Memory B cell (primary cell): ENCODE data around the gene PRKCSH.
A peak's percentile ranks its signal among the peaks of the same experiment; 100 is the strongest.

ENCODE experiments used
- ATAC-seq: fragments of 150-1000 bp; cut with Tn5 transposase; 2 replicates; pipeline ENCODE4 v1.10.0; 2021; ENCODE audit warnings: low read depth, mild to moderate bottlenecking, moderate library complexity
- DNase-seq, 2 donors: peaks; one replicate each; pipeline ENCODE4 v3.0.0; 2022; ENCODE audit warnings: low spot score in 2 of 2
- H3K27ac Mint-ChIP-seq: one replicate; pipeline ENCODE4 v1.8.0; 2022; ENCODE audit warnings: mild to moderate bottlenecking, moderate library complexity, mixed read lengths
- H3K27me3 Mint-ChIP-seq: one replicate; pipeline ENCODE4 v1.8.0; 2022; ENCODE audit warnings: mixed read lengths
- H3K36me3 Mint-ChIP-seq: one replicate; pipeline ENCODE4 v1.8.0; 2022; ENCODE audit warnings: mild to moderate bottlenecking, mixed read lengths
- H3K4me1 Mint-ChIP-seq: one replicate; pipeline ENCODE4 v1.8.0; 2022; ENCODE audit warnings: mixed read lengths
- H3K4me3 Mint-ChIP-seq: one replicate; pipeline ENCODE4 v1.8.0; 2022; ENCODE audit warnings: mild to moderate bottlenecking, moderate library complexity, mixed read lengths
- H3K9me3 Mint-ChIP-seq: one replicate; pipeline ENCODE4 v1.8.0; 2022; ENCODE audit warnings: mixed read lengths

PRKCSH gene

GRCh38 chr19:11481534-11482383 lies 46.3 kb downstream of the PRKCSH start:
- H3K4me3 Mint-ChIP-seq: peak overlapping the region; percentile 76
- H3K4me1 Mint-ChIP-seq: peaks cover 20% of the 10 kb centered on the region
- H3K9me3 Mint-ChIP-seq: peaks cover 1% of the 10 kb centered on the region
- H3K27me3 Mint-ChIP-seq: peaks cover 10% of the 10 kb centered on the region
- ATAC-seq (peak; percentile 47), DNase-seq (peak; percentile 31 to 54)
- peaks cover 9% of the 10 kb centered on the region for H3K36me3 Mint-ChIP-seq
- peak overlapping the region; percentile 85 for H3K27ac Mint-ChIP-seq

- ATAC-seq (peak; percentile 82), DNase-seq (peak; percentile 90 to 92)
- peaks cover 1% of the 10 kb centered on the region for H3K9me3 Mint-ChIP-seq
- peaks cover 10% of the 10 kb centered on the region for H3K27me3 Mint-ChIP-seq
- H3K36me3 Mint-ChIP-seq: peaks cover 9% of the 10 kb centered on the region
- peaks cover 20% of the 10 kb centered on the region for H3K4me1 Mint-ChIP-seq
- peak overlapping the region; percentile 85 for H3K27ac Mint-ChIP-seq
- H3K4me3 Mint-ChIP-seq: peak overlapping the region; percentile 76
These were observed 47.1 kb downstream of the PRKCSH start for GRCh38 chr19:11482384-11483050.

DNA sequence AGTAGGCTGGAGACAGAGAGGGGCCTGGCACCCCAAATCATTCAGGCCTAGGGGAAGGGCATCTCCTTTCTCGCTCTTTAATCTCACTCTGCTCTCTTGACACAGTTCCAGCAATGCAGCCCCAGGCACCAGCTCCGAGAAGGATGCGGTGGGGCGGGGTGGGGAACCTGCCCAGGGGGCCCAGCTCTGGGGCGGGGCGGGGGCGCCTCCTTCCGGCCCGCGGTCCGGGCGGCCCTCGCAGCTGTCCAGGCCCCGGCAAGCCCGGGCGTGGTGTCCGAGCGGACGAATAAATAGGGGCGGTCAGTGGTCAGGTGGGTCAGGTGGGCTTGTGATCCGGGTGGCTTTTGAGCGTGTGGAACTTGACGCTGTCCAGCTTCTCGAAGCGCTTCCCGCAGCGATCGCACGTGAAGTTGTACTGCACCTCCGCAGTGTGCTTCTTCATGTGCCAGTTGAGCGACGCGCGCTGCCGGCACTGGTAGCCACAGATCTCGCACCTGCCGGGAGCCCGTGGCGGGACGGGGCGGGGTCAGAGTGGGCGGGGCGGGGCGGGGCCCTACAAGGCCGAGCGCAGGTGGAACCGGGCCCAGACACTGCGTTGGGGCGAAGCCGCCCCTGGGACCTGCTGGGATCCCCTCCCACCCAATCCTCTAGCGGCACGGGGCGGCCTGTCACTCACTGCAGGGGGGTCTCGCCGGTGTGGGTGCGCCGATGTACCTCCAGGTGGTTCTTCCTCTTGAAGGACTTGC lies 48.1 kb downstream of the PRKCSH start:
- Mint-ChIP-seq H3K4me3 (no peak overlapping the region), H3K36me3 (peaks cover 9% of the 10 kb centered on the region), H3K27ac (no peak overlapping the region), H3K4me1 (peaks cover 18% of the 10 kb centered on the region), H3K27me3 (peaks cover 8% of the 10 kb centered on the region), H3K9me3 (peaks cover 1% of the 10 kb centered on the region)
- DNase-seq: no peak
- ATAC-seq: no peak

GRCh38 chr19:11485245-11485837 lies 49.9 kb downstream of the PRKCSH start:
- H3K27me3 Mint-ChIP-seq: peaks cover 4% of the 10 kb centered on the region
- ATAC-seq (no peak), DNase-seq (no peak)
- no peaks in the 10 kb centered on the region for H3K9me3 Mint-ChIP-seq
- peaks cover 15% of the 10 kb centered on the region for H3K36me3 Mint-ChIP-seq
- no peak overlapping the region for H3K27ac Mint-ChIP-seq
- H3K4me1 Mint-ChIP-seq: peaks cover 15% of the 10 kb centered on the region
- H3K4me3 Mint-ChIP-seq: no peak overlapping the region

- ATAC-seq (no peak), DNase-seq (no peak)
- Mint-ChIP-seq H3K4me1 (peaks cover 11% of the 10 kb centered on the region), H3K27ac (no peak overlapping the region), H3K27me3 (peaks cover 4% of the 10 kb centered on the region), H3K36me3 (peaks cover 19% of the 10 kb centered on the region), H3K4me3 (no peak overlapping the region), H3K9me3 (no peaks in the 10 kb centered on the region)
These were observed 51.4 kb downstream of the PRKCSH start for GRCh38 chr19:11486661-11487503.

GRCh38 chr19:11489378-11489777 lies 53.9 kb downstream of the PRKCSH start:
- Mint-ChIP-seq H3K4me3 (no peak overlapping the region), H3K4me1 (peaks cover 3% of the 10 kb centered on the region), H3K36me3 (peaks cover 19% of the 10 kb centered on the region), H3K27ac (no peak overlapping the region), H3K9me3 (no peaks in the 10 kb centered on the region), H3K27me3 (no peaks in the 10 kb centered on the region)
- DNase-seq: no peak
- ATAC-seq: no peak

DNA sequence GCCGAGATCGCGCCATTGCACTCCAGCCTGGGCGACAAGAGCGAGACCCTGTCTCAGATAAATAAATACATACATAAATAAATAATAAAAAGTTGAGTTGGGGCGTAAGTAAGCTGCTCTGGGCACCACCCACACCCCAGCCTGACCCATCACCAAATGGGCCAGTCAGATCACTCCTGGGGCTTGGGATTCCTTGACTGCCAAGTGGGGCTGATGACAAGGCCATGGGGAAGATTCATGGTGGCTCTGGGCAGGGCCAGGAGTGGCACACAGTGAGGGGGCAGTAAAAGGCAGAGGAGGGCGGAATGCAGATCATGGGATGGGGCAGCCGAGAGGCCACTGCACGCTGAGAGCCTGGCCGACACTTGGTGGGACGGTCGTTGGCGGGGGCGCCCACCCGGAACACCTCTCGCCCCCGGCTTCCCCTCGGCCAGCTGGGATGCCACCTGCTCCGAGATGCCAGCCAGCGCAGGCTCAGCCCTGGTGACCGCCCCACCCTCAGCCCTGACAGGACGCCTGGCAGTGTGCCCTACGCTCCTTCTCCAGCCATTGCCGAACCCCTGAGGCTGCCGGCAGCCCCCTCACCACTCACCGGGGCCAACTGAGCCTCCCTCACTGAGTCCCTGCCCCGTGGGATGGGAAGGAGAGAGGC lies 59.3 kb downstream of the PRKCSH start:
- Mint-ChIP-seq H3K9me3 (no peaks in the 10 kb centered on the region), H3K27ac (no peak overlapping the region), H3K36me3 (peaks cover 18% of the 10 kb centered on the region), H3K4me1 (peaks cover 4% of the 10 kb centered on the region), H3K4me3 (no peak overlapping the region), H3K27me3 (no peaks in the 10 kb centered on the region)
- ATAC-seq (no peak), DNase-seq (no peak)

GRCh38 chr19:11495481-11495880 lies 60.0 kb downstream of the PRKCSH start:
- peaks cover 3% of the 10 kb centered on the region for H3K4me1 Mint-ChIP-seq
- H3K27ac Mint-ChIP-seq: no peak overlapping the region
- H3K27me3 Mint-ChIP-seq: no peaks in the 10 kb centered on the region
- no peaks in the 10 kb centered on the region for H3K9me3 Mint-ChIP-seq
- DNase-seq (no peak), ATAC-seq (no peak)
- H3K36me3 Mint-ChIP-seq: peaks cover 17% of the 10 kb centered on the region
- H3K4me3 Mint-ChIP-seq: no peak overlapping the region

DNA sequence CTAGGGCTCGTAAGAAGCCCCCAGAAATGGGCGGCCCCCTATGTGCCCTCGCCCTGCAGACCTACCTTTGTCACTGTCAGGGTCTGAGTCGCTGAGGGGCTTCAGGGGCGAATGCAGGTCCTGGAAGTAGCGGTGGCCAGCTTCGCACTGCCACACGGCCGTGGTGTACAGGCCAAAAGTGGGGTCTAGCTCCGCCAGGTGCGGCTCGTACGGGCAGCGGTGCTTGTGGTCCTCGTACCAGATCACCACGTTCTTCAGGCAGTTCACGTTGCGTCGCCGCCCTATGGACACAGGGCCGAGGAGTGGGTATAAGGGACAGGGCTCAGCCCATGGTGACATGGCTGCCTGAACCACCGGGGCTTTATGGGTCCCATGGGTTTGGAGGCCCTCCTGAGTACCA lies 60.5 kb downstream of the PRKCSH start:
- H3K9me3 Mint-ChIP-seq: no peaks in the 10 kb centered on the region
- peaks cover 16% of the 10 kb centered on the region for H3K36me3 Mint-ChIP-seq
- no peak overlapping the region for H3K4me3 Mint-ChIP-seq
- H3K27me3 Mint-ChIP-seq: no peaks in the 10 kb centered on the region
- no peak for ATAC-seq
- peaks cover 3% of the 10 kb centered on the region for H3K4me1 Mint-ChIP-seq
- no peak overlapping the region for H3K27ac Mint-ChIP-seq
- no peak for DNase-seq

DNA sequence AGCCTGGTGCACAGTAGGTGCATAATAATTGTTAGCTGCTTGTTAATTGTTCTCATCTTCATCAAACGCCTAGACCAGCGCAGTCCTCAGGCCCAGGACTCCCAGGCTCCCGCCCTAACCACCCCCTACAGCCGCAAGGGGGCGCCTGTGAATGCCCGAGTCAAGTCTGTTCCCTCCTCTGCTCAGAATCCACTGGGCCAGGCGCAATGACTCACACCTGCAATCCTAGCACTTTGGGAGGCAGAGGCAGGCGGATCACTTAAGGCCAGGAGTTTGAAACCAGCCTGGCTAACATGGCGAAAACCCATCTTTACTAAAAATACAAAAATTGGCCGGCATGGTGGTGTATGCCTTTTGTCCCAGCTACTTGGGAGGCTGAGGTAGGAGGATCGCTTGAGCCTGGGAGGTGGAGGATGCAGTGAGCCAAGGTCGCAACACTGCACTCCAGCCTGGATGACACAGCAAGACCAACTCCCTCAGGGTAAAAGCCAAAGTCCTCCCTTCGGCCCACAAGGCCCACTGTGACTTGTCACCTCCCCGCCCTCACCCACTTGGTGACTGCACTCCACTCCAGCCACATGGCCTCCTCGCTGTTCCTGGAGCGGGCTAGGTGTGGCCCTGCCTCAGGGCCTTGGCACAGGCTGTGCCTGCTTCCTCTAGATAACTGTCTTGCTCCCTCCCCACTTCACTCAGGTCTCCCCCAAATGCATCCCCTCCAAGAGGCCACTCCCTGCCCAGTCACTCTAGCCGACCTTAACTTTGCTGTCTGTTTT lies 61.1 kb downstream of the PRKCSH start:
- Mint-ChIP-seq H3K9me3 (no peaks in the 10 kb centered on the region), H3K27me3 (no peaks in the 10 kb centered on the region), H3K27ac (no peak overlapping the region), H3K4me1 (peaks cover 5% of the 10 kb centered on the region), H3K4me3 (no peak overlapping the region), H3K36me3 (peaks cover 15% of the 10 kb centered on the region)
- DNase-seq (peak; percentile 56 to 63), ATAC-seq (peak; percentile 84)

DNA sequence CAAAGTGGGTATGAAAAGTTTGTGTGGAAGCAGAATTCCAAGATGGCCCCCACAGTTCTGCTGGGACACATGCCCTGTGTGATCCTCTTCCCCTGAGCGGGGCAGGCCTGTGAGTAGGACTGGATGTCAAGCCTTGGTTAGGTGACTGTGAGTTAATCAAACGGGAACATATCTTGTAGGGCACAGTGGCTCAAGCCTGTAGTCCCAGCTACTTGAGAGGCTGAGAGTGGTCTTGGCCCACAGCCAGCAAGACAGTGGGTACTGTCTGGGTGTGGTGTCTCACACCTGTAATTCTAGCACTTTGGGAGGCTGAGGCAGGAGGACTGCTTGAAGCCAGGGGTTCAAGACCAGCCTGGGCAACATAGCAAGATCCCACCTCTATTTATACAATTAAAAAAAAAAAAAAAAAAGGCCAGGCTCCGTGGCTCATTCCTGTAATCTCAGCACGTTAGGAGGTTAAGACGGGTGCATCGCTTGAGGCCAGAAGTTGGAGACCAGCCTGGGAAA lies 63.8 kb downstream of the PRKCSH start:
- H3K4me3 Mint-ChIP-seq: no peak overlapping the region
- H3K27me3 Mint-ChIP-seq: no peaks in the 10 kb centered on the region
- no peaks in the 10 kb centered on the region for H3K9me3 Mint-ChIP-seq
- ATAC-seq: no peak
- H3K4me1 Mint-ChIP-seq: peaks cover 8% of the 10 kb centered on the region
- DNase-seq: no peak
- H3K36me3 Mint-ChIP-seq: peaks cover 12% of the 10 kb centered on the region
- peak overlapping the region; percentile 8 for H3K27ac Mint-ChIP-seq

DNA sequence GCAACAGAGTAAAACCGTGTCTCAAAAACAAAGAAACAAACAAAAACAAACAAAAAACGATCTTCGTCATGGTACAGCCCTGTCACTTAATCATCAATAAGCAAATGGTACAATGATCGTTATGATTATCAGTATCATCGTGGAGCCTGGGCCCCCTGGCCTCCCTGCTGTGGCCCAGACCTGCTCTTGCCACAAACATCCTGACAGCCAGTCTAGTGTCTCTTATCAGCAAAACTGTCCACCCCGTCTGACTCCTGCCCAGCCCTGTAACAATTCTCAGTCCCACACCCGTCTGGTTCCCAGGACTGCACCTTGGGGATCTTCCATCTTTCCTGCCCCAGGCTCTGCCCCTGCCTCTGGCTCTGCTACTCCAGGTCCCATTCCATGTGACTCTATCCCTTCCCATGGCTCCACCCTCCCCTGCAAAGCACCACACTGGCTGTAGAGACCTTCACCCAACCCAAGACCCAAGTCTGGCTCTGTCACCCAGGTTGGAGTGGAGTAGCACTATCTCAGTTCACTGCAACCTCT lies 64.5 kb downstream of the PRKCSH start:
- Mint-ChIP-seq H3K27ac (no peak overlapping the region), H3K27me3 (no peaks in the 10 kb centered on the region), H3K9me3 (no peaks in the 10 kb centered on the region), H3K4me3 (no peak overlapping the region), H3K4me1 (peaks cover 15% of the 10 kb centered on the region), H3K36me3 (peaks cover 10% of the 10 kb centered on the region)
- ATAC-seq: no peak
- no peak for DNase-seq
